Activated naive CD4-positive, alpha-beta T cell treated with anti-CD3 and anti-CD28 coated beads, Interleukin-2, amount 50 U/mL, for 16 hours (primary cell): ENCODE measurements around the gene ACHE.
"Not testable (repeated sequence)": the region's sequence is repeated elsewhere in the genome, so short reads cannot be mapped to it uniquely, and the experiment has no call there.

ENCODE experiments used
- DNase-seq: peaks from one replicate; pipeline ENCODE4 v3.0.0-alpha.2; 2020

Gene ACHE

GRCh38 chr7:100860702-100861615 lies 34.7 kb downstream of the ACHE start:
- DNase-seq: no peak

DNA sequence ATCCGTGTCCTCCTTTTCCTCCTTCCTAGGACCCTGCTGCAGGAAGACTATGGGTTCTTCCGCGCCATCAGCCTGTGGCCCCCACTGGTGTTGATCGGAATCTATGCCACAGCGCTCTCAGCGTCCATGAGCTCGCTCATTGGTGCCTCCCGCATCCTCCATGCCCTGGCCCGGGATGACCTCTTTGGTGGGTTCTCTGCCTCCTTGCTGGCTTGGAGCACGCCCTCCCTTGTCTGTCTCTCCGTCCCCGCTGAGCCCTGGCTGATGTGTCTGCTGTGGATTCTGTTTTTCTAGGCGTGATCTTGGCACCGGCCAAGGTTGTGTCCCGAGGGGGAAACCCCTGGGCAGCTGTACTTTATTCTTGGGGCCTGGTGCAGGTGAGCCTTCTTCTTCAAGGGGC lies 35.8 kb downstream of the ACHE start:
- DNase-seq: no peak

- DNase-seq: no peak
Observed at GRCh38 chr7:100856871-100857282, 38.8 kb downstream of the ACHE start.

- DNase-seq: no peak
Observed at GRCh38 chr7:100855515-100855914, 40.2 kb downstream of the ACHE start.

DNA sequence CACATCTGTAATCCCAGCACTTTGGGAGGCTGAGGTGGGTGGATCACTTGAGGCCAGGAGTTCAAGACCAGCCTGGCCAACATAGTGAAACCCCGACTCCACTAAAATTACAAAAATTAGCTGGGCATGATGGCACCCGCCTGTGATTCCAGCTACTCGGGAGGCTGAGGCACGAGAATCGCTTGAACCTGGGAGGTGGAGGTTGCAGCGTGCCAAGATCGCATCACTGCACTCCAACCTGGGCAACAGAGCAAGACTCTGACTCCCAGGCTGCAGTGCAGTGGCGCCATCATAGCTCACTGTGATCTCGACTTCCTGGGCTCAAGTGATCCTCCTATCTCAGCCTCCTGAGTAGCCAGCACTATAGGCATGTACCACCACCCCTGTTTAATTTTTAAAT lies 40.8 kb downstream of the ACHE start:
- DNase-seq: not testable (repeated sequence)

- no peak for DNase-seq
Observed at GRCh38 chr7:100854146-100854895, 41.4 kb downstream of the ACHE start.

GRCh38 chr7:100852048-100852872 lies 43.4 kb downstream of the ACHE start, which contains the start of gene SLC12A9:
Gene SLC12A9, plus strand, starts transcription at chr7:100852713. Its CDS starts 1,485 bp downstream, at chr7:100854198.
- DNase-seq: peak; percentile 89

DNA sequence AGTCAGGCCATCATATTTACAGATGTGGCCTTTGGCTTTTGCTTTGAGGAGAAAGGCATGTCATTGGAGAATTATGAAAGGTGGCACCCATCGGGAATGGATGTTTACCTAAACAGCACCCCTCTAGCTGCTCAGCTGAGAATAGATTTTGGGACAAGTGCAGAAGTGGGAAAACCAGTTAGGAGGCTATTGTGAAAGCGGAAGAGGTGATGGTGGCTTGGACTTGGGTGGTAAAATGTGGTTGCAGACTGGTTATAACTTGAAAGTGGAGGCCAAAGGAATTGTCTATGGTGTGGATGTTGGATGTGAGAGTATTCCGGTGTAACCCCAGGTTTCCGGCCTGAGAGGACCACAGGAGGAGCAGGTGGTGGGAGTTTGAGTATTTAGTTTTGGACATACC lies 48.3 kb downstream of the ACHE start:
- DNase-seq: no peak

DNA sequence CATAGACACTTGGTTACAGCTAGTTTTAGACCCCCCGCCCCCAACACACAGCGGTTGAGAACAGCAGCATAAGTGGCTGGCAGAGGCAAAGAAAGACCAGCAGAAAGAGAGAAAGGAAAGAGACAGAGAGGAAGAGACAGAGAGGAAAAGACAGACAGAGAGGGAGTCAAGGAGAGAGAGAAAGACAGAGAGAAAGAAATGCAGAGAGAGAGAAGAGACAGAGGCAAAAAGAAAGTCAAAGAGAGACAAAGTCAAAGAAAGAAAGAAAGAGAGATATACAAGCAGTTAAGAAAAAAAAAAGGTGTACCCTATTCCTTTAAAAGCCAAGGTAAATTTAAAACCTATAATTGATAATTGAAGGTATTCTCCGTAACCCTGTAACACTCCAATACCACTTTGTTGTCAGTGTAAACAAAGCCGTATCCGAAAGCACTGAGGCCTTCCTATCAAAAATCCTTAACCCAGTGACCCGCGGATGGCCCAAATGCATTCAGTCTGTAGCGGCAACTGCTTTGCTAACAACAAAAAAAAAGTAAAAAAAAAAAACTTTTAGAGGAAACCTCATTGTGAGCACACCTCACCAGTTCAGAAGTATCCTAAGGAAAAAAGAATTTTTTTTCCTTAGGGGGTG lies 55.1 kb downstream of the ACHE start:
- DNase-seq: no peak
